Epidermal melanocyte (primary cell): Measurements from ENCODE around the gene SCARF1.

Experiments
- DNase-seq: peaks from one replicate; pipeline ENCODE4 v3.0.0; 2011; ENCODE audit warnings: low spot score; ENCODE audit not compliant: insufficient read length

The SCARF1 gene

DNA sequence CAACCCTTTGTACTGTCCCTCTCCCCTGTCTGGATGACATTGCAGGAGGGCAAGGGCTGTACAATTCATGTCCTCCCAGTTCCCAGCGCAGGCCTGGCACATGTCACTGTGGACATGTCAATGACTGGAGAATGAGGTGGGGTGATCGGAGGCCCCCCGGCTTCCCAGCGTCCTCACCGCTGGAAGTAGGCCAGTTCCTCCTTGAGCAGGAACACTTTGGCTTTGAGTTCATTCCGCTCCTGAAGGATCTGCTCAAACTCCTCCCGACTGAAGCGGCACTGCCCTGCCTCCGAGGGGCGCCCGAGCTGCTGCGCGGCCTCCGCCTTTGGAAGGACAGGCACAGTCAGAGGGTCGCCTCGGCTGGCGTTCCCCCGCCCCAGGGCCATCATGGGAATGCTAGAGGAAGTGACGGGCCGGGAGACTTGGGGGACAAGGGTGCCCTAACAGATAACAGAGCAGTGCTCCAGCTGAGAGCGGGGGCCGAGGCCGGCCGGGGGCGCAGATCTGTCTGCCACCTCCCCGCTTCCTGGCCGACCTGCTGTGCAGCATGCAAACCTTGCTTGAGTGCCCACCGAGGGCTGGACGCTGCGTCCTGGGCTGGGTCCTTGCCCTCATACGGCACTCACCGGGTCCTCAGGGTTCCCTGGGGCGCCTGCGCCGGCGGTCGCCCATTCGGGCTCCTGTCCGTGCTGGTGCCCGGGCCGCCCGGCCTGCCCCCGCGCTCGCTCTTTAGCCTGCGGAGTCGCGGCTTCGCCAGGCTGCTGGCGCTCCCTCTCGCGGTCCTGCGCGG, 2.8 kb upstream of the SCARF1 start:
- no peak for DNase-seq

DNA sequence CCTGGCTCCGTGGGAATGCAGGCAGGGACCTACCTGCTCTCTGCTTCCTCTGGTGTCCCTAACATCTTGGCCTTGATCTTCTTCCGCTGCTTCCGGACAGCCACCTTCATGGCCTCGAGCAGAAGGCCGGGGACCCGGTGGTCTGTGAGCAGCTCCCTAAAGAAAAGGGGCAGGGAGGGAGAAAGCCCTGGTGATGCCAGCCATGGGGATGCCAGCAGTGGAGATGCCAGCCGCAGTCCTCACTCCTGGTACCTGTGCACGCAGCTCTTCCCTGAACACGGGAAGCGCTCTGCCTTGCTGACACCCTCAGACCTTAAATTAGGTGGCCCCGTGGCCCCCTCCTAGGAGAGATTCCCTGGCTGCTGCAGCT, 2.3 kb upstream of the SCARF1 start:
- DNase-seq, result no peak

DNA sequence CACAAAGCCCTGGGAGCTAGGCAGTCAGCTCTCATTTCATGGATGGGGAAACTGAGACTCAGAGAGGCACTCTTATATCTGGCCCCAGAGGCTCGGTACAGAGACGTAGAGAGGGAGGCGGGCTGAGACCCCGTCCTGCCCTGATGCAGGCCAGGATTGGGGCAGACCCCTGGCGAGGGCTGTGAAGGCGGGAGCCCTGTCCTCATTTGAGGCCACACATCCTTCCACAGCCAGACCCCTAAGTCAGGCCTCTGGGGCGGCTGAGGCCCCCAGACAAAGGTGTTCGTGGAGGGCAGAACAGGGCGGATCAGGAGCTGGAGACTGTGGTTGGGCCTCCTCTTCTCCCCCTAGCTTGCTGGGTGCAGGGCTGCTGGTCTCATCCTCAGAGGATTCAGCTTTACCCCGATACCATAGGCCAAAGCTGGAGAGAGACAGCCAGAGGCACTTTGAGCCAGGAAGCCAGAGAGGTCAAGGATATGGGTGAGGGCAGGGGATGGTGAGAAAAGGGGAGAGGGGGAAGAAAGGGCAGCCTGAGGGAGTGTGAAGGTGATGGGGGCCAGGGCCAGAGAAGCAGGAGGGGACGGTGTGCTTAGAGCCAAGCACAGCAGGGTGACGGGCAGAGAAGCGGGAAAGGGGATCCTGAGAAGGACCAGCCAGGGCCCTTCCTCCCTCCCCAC, 805 bp upstream of the SCARF1 start:
- no peak for DNase-seq

DNA sequence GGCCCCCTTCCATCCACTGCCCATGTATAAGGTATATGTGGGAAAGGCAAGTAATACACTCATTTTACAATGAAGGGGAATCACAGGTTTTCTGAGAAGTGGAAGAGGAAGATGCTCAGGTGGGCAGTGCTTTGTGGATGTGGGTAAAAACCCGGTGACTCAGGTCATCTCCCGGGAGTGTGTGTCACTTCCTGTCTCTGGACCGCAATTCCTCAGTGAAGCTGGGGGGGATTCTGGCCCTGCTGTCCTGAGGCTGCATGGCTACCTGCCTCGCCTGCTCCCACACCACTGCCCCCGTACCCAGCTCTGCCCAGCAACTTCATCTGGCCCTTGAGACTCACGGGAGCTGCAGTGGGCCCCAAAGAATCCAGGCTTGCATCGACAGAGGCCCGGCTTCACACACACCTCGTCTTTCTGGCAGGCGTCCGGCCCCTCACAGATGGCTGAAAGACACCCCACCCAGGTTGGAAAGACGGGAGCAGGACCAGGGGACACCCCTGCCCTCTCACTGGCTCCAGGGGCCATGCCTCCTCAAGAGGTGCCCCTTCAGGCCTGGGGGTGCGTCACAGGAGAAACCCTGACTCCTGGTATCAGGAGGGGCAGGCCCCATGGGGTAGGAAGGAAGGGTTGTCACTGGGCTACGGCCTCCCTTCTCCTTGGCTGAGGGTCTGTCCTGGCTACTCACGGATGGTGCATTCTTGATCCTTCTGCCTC, 882 bp downstream of the SCARF1 start:
- no peak for DNase-seq

DNA sequence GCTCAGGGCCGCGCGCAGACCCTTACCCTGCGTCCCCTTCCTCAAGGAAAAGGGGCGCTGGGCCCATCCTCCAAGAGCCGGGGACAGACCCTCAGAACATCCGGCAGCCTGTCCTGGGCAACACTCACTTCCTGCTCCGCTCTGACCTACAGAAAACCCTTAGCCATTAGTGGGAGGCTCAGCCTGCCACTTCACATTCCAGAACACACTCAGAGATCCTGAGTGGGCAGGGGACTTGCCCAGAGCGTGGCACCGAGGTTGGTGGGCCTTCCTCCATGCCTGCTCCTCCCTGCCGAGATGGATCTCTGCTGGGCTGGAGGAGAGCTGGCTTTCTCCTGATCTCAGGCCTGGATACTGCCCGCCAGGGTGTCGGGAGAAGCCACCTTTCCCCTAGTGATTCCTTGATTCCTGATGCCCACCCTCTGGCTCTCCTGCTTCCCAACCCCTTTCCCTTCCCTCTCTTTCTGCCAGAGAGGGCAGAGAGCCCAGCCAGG, 1.5 kb downstream of the SCARF1 start:
- no peak for DNase-seq

DNA sequence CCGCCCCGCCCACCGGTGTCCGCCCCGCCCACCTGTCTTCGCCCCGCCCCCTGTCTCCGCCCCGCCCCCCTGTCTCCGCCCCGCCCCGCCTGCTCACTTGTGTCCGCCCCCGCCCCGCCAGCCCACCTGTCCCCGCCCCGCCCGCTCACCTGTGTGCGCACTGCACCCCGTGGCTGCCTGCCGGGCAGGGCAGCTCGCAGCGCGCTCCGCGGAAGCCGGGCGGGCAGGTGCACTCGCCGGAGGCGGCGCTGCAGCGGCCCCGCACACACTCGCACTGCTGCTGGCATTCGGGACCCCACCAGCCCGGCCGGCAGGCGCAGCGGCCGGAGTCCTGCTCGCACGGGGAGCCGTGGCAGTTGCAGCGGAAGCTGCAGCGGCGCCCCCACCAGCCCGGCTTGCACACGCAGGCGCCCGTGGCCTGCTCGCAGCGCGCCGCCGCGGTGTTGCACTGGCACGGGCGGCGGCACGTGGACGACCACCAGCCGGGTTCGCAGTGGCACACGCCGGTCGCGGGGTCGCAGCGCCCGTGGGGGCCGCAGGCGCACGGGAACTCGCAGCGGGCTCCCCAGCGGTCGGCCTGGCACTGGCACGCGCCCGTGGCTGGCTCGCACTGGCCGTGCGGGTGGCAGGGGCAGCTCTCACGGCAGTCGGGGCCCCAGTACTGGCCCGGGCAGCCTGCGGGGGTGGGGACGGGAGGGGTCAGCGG, 2.1 kb downstream of the SCARF1 start:
- peak; percentile 41 for DNase-seq

DNA sequence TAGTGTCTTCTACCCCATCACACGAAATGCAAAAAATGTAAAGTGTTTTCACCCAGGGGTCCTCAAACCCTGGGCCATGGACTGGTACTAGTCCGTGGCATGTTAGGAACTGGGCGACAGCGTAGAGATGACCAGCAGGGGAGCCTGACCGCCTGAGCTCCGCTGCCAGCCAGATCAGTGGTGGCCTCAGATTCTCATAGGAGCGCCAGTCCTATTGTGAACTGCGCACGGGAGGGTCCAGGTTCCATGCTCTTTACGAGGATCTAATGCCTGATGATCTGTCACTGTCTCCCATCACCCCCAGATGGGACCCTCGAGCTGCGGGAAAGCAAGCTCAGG, 4.5 kb downstream of the SCARF1 start:
- no peak for DNase-seq

DNA sequence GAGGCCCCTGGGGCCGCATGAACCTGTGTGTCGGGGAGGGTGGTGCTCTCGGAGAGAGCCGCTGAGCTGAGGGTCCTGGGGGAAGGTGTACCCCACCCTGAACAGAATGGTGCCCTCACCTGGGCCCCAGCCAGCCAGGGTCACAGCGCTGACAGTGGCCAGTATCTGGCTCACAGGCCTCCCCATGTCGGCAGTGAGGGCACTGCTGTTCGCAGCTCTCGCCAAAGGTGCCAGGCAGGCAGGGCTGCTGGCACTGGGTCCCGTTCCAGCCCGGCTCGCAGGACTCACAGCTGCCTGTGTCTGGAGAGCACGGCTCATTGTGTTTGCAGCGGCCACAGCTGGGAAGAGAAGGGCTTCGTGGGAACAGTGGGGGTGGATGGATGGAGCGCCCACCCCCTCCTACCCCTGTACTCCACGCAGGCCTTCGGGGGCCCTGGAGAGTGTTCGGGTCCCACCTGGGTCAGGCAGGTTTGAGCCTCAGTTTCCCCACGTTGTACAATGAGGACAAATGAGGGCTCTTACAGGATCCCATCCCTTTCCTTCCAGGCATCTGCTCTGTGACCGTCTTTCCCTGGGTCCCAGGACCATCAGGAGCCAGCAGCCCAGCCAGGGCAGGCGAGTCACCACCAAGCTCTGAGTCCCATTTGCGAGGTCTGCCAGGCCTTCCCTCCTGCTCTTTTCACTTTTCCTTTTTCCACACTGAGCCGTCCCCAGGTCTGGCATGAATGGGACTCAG, 5.0 kb downstream of the SCARF1 start:
- DNase-seq, result no peak

DNA sequence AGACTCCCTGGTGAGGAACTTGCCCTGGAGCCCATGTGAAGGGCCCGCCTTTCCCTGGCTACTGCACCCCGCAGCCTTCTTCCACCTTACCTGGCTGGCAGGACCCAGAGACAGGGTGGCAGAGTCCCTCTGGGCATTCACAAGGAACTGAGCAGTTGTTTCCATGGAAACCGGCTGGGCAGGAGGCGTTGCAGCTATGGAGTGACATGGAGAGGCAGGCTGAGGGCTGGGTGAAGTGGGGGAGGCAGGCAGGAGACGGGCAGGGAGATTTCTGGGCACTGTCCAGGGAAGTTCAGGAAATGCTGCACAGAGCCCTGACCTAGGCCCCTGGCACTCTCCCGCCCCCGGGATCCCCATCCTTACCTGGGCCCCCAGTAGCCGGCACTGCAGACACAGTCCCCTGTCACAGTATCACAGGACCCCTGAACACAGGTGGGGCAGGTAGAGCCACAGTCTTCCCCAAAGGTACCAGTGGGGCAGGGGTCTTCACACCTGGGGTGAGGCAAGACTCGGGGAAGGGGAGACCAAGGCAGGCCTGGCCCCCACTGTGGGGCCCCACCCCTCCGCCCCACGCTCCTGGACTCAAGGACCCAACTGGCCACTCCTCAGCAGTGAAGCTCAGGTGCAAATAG, 5.9 kb downstream of the SCARF1 start:
- DNase-seq, result no peak

DNA sequence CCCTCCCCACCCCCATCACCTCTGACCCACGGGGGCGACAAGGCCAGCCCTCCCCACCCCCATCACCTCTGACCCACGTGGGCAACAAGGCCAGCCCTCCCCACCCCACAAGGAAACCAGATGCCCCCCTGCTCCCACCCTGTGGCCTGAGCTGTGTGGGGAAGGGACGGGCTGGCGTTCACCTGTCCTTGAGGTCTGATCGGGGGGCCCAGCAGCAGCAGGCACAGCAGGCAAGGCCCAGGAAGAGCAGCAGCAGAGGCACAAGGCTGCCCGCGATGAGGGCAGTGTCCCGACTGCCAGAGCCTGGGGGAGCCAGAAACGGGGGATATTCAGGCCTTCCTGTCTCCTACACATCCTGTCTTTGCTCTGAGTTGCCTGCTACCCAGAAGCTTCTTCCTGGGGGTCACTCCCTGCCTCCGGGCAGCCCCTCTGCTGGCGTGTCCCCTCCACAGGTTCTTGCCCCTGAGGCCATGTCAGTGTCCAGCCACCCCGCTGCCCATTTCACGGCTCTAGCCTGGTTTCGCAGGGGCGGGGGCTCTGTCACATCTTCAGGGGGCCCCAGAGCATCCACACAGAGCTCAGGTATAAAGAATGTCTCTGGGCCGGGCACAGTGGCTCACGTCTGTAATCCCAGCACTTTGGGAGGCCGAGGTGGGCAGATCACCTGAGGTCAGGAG, 6.8 kb downstream of the SCARF1 start:
- DNase-seq, result no peak

DNA sequence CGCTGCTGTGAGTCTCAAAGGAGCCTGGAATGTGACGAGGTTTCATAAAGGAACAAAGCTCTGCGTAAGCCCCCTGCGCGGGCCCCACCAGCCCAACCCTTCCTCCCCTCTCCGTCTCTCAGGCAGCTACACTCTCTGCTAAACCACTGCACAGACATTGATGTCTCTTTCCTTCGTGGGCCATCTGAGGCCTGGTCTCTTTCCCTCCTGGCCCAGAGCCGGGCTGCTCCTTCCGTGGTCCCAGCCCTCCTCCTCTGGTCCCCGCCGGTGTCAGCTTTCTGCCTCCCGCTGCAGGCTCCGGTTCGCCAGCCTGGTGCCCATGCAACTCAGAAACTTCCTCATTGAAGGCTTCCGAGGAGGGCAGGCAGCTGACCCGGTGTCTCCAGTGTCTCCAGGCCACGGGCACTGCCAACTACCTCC, 7.4 kb downstream of the SCARF1 start:
- no peak for DNase-seq

DNA sequence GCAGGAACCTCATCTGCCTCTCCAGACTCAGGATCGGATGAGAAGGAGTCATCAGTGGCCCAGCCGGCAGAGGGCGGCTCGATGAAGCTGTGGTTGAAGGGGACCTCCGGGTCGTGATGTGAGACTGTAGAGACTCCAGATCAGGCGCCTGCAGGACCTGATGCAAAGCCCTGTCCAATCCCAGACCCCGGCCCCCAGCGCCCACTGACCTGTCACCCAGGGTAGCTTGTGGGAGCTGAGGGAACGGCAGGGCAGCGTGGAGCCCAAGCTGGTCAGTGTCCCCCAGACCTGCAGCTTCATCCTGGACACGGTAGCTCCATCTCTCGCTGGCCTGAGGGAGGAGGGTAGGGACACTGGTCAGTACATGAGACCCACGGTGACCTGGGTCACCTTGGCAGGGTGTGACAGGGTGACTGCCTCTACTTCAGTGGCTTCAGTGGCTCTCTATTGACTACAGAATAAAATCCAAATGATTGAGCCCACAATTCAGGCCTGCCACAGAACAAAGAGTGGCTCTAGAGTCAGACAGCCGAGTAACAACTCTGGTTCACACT, 8.7 kb downstream of the SCARF1 start:
- no peak for DNase-seq

DNA sequence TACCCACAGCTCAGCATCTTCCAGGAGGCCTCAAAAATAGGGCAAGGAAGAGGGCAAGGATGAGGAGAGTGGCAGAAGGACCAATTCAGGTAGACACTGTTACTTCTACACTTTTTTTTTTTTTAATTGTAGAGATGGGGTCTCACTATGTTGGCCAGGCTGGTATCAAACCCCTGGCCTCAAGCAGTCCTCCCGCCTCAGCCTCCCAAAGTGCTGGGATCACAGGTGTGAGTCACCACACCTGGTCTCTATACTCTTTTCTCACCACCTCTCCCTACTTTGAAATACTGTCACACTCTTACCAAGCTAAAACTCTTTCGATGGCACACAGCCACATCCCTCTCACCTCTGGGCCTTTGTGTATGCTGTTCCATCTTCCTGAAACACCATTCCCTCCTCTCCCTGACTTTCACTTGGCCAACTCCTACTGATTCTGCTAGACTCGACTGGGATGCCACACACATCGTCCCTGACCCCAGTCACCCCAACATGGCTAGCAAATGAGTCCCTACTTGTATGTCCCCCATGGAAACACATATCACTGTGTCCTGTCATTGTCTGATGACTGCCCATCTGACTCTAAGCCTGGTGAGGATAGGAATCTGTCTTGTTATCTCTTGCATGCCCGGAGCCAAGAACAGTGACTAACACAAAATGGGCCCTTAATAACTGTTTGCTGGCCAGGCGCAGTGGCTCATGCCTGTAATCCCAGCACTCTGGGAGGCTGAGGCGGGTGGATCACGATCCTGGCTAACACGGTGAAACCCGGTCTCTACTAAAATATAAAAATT, 9.7 kb downstream of the SCARF1 start:
- DNase-seq, result no peak

DNA sequence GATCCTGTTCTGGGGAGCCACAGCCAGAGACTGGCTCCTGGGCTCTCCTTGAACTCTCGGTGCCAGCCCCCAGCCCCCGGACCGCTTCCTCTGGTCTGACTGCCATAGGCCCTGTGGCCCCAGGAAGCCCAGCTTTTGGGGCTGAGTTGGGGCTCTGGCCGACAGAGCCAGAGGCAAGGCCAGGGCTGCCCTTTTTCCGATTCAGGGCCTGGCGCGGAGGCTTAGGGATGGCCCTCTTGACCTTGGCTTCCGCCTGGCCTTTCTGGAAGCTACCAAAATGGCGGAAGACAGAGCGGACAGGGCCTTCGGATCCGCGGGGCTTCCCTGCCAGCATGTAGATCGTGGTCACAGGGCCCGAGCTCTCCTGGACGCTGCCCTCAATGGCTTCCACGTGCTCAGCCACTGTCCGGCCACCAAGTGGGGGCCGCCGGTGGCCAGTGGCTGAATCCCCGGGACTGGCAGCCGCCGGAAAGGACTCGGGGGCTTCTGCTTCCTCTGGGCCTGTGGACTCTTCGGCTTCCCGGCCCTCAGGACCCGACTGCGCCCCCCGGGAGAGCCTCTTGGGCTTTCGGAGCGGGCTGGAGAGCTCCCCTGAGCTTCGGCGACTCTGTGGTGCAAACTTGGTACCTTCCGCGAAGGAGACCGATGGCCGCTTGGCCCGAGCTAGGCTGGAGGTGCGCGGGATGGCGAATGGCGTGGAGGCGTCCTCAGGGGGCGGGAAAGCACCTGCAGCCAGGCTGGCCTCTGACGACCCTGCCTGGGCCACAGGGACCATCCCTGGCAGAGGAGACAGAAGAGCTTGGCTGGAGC, 10.5 kb downstream of the SCARF1 start:
- no peak for DNase-seq

DNA sequence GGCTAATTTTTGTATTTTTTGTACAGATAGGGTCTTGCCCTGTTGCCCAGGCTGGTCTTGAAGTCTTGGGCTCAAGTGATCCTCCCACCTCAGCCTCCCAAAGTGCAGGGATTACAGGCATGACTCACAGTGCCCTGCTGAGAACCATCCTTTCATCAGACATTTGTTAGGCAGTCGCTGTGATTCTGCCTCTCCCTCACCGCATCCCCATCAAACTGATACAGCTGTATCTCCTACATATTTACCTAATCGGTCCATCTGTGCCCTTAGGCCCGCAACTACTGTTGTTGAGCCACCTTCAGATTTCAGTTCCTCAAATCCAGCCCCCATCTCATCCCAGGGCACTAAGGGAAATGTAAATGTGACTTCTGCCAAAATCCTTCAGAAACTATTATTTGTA, 14.9 kb downstream of the SCARF1 start:
- DNase-seq, result no peak

DNA sequence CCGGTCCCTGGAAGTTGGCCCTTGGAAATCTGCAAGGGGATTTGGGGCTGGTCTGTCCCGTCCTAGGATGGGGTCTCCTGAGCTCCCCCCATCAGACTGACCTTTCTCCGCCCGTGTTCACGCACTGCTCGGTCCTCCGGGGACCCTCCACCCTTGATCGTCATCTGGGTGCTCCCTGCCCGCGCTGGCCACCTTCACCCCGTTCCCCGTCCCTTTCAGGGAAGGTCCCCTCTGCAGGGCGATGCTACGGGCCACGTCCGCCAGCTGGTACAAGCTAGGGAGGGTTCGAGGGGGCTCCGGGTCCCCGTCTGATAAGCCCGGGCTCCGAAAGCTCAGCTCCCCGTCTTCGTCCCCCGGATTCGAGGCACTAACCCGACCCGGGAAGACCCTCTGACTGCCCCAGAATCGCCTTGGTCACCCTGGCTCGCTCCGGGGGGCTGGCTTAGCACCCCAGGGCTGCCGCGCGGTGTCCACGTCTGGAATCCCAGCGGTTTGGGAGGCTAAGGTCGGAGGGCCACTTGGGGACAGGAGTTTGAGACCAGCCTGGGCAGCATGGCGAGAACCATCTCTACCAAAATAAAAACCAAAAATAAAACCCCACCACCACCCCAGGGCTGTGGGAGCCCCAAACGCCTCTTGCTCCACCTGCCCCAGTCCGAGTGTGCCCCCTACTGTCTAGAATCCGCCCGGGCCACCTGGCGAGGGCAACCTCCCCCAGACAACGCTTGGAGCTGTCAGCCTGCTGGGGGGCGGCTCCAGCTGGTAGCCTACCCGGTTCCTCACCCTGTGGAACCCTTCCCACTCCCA, 15.8 kb downstream of the SCARF1 start:
- DNase-seq, result no peak

DNA sequence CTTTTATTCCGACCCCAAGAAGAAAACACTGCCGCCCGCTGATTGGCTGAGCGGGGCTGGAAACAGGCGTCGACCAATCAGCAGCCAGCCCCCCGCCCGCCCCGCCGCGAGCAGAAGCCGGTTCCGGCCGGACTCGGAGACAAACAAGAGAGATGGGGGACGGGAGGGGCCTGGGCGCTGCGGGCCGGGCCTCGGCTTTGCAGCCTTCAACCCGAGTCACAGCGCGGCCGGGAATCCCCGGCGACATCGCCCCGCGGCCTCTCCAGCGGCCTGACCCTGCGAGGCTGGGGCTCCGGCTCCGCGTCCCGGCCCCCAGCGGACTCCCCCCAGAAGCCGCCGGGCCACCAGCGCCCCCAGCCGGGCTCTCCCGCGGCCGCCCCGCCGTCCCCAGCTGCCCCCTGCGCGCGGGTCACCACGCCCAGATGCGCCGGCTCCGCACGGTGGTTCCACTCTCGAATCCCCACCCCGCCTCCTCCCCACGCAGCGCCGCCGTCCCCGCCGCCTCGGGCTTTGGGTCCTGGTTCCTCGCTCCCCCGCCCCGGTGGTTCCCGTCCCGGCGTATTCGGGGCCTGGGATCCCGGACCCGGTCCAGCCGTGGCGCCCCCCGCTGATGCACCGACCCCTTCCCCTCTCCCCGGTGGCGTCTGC, 16.6 kb downstream of the SCARF1 start:
- DNase-seq, result peak; percentile 99
